ENCODE data around the gene RXRB.

- TF ChIP-seq CTCF (IDR thresholded peaks at IDR 0.05; ENCODE audit: low read depth, low read length, poor library complexity, severe bottlenecking) = no peak
- TF ChIP-seq EZH2phosphoT487 (IDR thresholded peaks at IDR 0.05; ENCODE audit: borderline replicate concordance, low read length) = no peak
Observed at GRCh38 chr6:33216117-33216649, 15.7 kb upstream of the RXRB start.
